Fibroblast of lung (primary cell): ENCODE data around the gene MITF. TPM values are rescaled to one million over a fixed set of nuclear protein-coding genes. Genes with fewer than 3 reads are reported as not detected.

Experiments
- DNase-seq, 2 donors: peaks; one replicate each; pipeline versions ENCODE4 v3.0.0 to v3.0.0-alpha.2; 2010; ENCODE audit warnings: low read depth in 2 of 2
- H2AFZ ChIP-seq: 2 replicates; pipeline ENCODE4 v1.5.1; 2012; ENCODE audit warnings: low read length, control low read depth, inconsistent platforms
- H3K27ac ChIP-seq: 2 replicates; pipeline ENCODE4 v1.5.1; 2011; ENCODE audit warnings: low read length, control low read depth; ENCODE audit not compliant: insufficient read depth
- H3K27me3 ChIP-seq: 2 replicates; pipeline ENCODE4 v1.5.1; 2011; ENCODE audit warnings: mild to moderate bottlenecking, low read length; ENCODE audit not compliant: control insufficient read depth, insufficient read depth
- H3K36me3 ChIP-seq: 2 replicates; pipeline ENCODE4 v1.5.1; 2011; ENCODE audit warnings: low read length; ENCODE audit not compliant: control insufficient read depth, insufficient read depth
- H3K4me1 ChIP-seq: 2 replicates; pipeline ENCODE4 v1.5.1; 2011; ENCODE audit warnings: low read length; ENCODE audit not compliant: control insufficient read depth, insufficient read depth; ENCODE audit errors: extremely low read depth
- H3K4me2 ChIP-seq: 2 replicates; pipeline ENCODE4 v1.5.1; 2011; ENCODE audit warnings: low read length, control low read depth; ENCODE audit not compliant: insufficient read depth; ENCODE audit errors: extremely low read depth
- H3K4me3 ChIP-seq, 4 experiments: fragments of 200-600 bp in 1 of 4; sonication (generic) in 1 of 4; replicated peaks in 1 of 4; 2 replicates each; pipeline ENCODE4 v1.5.1; 2011 to 2016; ENCODE audit warnings: low read length in 4 of 4, low read depth in 3 of 4, mild to moderate bottlenecking in 3 of 4, control low read depth in 2 of 4, inconsistent platforms in 1 of 4, mixed read lengths in 1 of 4; ENCODE audit not compliant: insufficient read depth in 1 of 4; ENCODE audit errors: control extremely low read depth in 1 of 4
- H3K79me2 ChIP-seq: 2 replicates; pipeline ENCODE4 v1.5.1; 2012; ENCODE audit warnings: mild to moderate bottlenecking, low read length, inconsistent platforms; ENCODE audit not compliant: control insufficient read depth, insufficient read depth
- H3K9ac ChIP-seq: 2 replicates; pipeline ENCODE4 v1.5.1; 2011; ENCODE audit warnings: mild to moderate bottlenecking, low read length, control low read depth; ENCODE audit not compliant: insufficient read depth
- H3K9me3 ChIP-seq: 2 replicates; pipeline ENCODE4 v1.5.1; 2012; ENCODE audit warnings: low read depth, low read length; ENCODE audit not compliant: control insufficient read depth, insufficient read depth
- H4K20me1 ChIP-seq: 2 replicates; pipeline ENCODE4 v1.5.1; 2011; ENCODE audit warnings: low read length; ENCODE audit not compliant: control insufficient read depth, insufficient read depth; ENCODE audit errors: extremely low read depth
- CTCF ChIP-seq, 2 donors: IDR thresholded peaks in 1 of 2; conservative IDR thresholded peaks in 1 of 2; 1 replicate in 1 of 2; 2 replicates in 1 of 2; pipeline ENCODE4 v1.5.1; 2011 to 2012; ENCODE audit warnings: low read length in 2 of 2, control low read depth in 1 of 2, inconsistent platforms in 1 of 2, low read depth in 1 of 2, mild to moderate bottlenecking in 1 of 2
- EZH2 ChIP-seq: IDR thresholded peaks from 2 replicates; pipeline ENCODE4 v1.5.1; 2012; ENCODE audit warnings: low read length, control low read depth, mild to moderate bottlenecking; ENCODE audit errors: missing control alignments
- polyA plus RNA-seq, 2 donors: library from polyadenylated mRNA; depleted of rRNA in 1 of 2; stranded (reverse) in 1 of 2; unstranded in 1 of 2; fragments of >200 nt; gene quantifications; 2 replicates each; pipeline ENCODE4 v1.2.1, GENCODE V29; 2011 to 2012; ENCODE audit warnings: missing spikeins in 1 of 2
- total RNA-seq: library from RNA; depleted of rRNA; stranded (reverse); fragments of >200 nt; gene quantifications from 2 replicates; pipeline ENCODE4 v1.2.1, GENCODE V29; 2014

Gene MITF
- total and polyA plus RNA-seq, 2 donors (not counting 1 experiment from before 2014, with no cell fraction given) = 31.6 to 34.3 TPM

DNA sequence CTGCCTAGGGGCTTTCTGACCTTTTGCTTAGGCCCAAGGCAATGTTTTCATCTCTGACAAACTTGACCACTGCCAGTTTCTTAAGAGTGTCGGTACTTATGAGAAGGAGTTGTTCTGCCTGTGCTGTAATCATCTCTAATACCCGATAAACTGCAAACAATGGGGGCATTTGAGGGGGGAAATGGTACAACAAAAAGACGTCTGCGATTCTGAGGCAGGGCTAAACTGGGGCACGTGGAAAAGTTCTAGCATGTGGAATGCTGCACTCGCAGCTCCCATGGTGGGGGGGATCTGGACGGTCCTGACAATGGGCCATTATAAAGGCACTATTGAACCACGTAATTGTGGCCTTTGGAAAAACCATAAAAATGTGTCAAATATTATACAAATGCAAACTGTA is 187.1 kb downstream of the MITF start:
- Histone ChIP-seq H3K9me3 (no peaks in the 10 kb centered on the region), H3K4me3 (no peak overlapping the region), H3K79me2 (no peaks in the 10 kb centered on the region), H4K20me1 (no peaks in the 10 kb centered on the region), H3K9ac (no peak overlapping the region), H3K4me2 (no peak overlapping the region), H3K36me3 (no peaks in the 10 kb centered on the region), H2AFZ (no peak overlapping the region), H3K27me3 (no peaks in the 10 kb centered on the region), H3K4me1 (no peaks in the 10 kb centered on the region), H3K27ac (no peak overlapping the region)
- TF ChIP-seq CTCF (conservative IDR thresholded peaks at IDR 0.05 in 1 of 2, IDR thresholded peaks at IDR 0.05 in 1 of 2; ENCODE audit: low read depth in 1 of 2, low read length in 2 of 2) (no peak), EZH2 (no peak)
- DNase-seq = no peak

GRCh38 chr3:69927571-69927970 is 188.3 kb downstream of the MITF start:
- DNase-seq = no peak
- no peak overlapping the region for H3K4me3 ChIP-seq
- H3K27ac ChIP-seq = no peak overlapping the region
- no peak overlapping the region for H3K4me2 ChIP-seq
- no peaks in the 10 kb centered on the region for H3K9me3 ChIP-seq
- TF ChIP-seq EZH2 (no peak), CTCF (conservative IDR thresholded peaks at IDR 0.05 in 1 of 2, IDR thresholded peaks at IDR 0.05 in 1 of 2; ENCODE audit: low read depth in 1 of 2, low read length in 2 of 2) (no peak)
- H3K9ac ChIP-seq = no peak overlapping the region
- H3K27me3 ChIP-seq = no peaks in the 10 kb centered on the region
- no peaks in the 10 kb centered on the region for H3K36me3 ChIP-seq
- no peaks in the 10 kb centered on the region for H3K4me1 ChIP-seq
- no peak overlapping the region for H2AFZ ChIP-seq
- H4K20me1 ChIP-seq = no peaks in the 10 kb centered on the region
- H3K79me2 ChIP-seq = no peaks in the 10 kb centered on the region

DNA sequence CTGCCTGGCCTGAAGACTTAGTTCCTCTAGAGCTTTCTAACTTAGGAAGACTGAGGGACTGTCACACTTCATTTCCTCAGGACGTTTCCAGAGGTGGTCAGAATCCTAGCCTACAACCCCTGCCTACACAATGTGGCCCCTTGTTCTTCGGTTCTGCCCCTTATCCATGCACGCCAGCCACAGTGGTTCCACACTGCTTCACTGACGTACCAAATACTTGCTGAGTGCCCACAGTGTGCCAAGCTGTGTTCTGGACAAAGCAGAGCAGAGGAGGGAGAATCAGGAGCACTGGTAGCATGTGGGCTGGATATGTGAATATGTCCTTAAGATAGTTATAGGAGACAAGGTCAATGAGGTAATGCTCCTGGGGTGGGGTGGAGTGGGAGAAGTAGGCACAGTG is 189.8 kb downstream of the MITF start:
- Histone ChIP-seq H3K4me3 (no peak overlapping the region), H2AFZ (no peak overlapping the region), H3K36me3 (no peaks in the 10 kb centered on the region), H3K4me1 (no peaks in the 10 kb centered on the region), H4K20me1 (no peaks in the 10 kb centered on the region), H3K9ac (no peak overlapping the region), H3K79me2 (no peaks in the 10 kb centered on the region), H3K9me3 (no peaks in the 10 kb centered on the region), H3K27ac (no peak overlapping the region), H3K4me2 (no peak overlapping the region), H3K27me3 (no peaks in the 10 kb centered on the region)
- TF ChIP-seq CTCF (conservative IDR thresholded peaks at IDR 0.05 in 1 of 2, IDR thresholded peaks at IDR 0.05 in 1 of 2; ENCODE audit: low read depth in 1 of 2, low read length in 2 of 2) = no peak
- no peak for TF ChIP-seq EZH2
- no peak for DNase-seq
